Subcutaneous adipose tissue (tissue), 4 donors: ENCODE measurements around the gene SLTM. TPM values are rescaled to one million over a fixed set of nuclear protein-coding genes. Genes with fewer than 3 reads are reported as not detected.

Experiments
- CTCF ChIP-seq: fragments of 450-650 bp; IDR thresholded peaks from one replicate; pipeline ENCODE4 v1.5.1; 2016; ENCODE audit warnings: low read depth, mild to moderate bottlenecking, control low read depth, antibody characterized with exemption, moderate library complexity
- total RNA-seq, 4 donors: library from RNA; depleted of rRNA; stranded (reverse); fragments of >200 nt; gene quantifications; one replicate each; pipeline ENCODE4 v1.1.0, GENCODE V29; 2016

Gene SLTM
- total RNA-seq, 4 donors from 2014 or later, result 102 to 146 (median 122) TPM

- TF ChIP-seq CTCF, result no peak
Observed at GRCh38 chr15:58962662-58963565, 29.4 kb upstream of the SLTM start.

- TF ChIP-seq CTCF, result no peak
Observed at GRCh38 chr15:58962136-58962535, 28.7 kb upstream of the SLTM start.

GRCh38 chr15:58958811-58959210 is 25.3 kb upstream of the SLTM start:
- no peak for TF ChIP-seq CTCF

GRCh38 chr15:58957101-58957973 is 23.9 kb upstream of the SLTM start:
- no peak for TF ChIP-seq CTCF

GRCh38 chr15:58952751-58953150 is 19.3 kb upstream of the SLTM start:
- TF ChIP-seq CTCF, result no peak

- TF ChIP-seq CTCF, result no peak
Observed at GRCh38 chr15:58951388-58952007, 18.0 kb upstream of the SLTM start.
